OCI-LY7 (cell line): Measurements from ENCODE around the gene HSPB6. TPM values are rescaled to one million over a fixed set of nuclear protein-coding genes. Genes with fewer than 3 reads are reported as not detected.

Experiments used
- Bru-seq: library from RNA; stranded (reverse); fragments of 400-500 nt; gene quantifications from one replicate; lab custom pipeline; 2021; lab: Mats Ljungman, UMichigan
- BruChase-seq, 2 experiments: library from RNA; stranded (reverse); fragments of 400-500 nt; gene quantifications; one replicate each; lab custom pipeline; 2021; lab: Mats Ljungman, UMichigan
- BruUV-seq: library from RNA; stranded (reverse); fragments of 400-500 nt; replicated peaks from 2 replicates; lab custom pipeline; 2021; lab: Mats Ljungman, UMichigan
- CTCF ChIA-PET: fragments of 300-600 bp; sonication (Branson Sonifier 250); formaldehyde crosslinking; loops from one replicate; lab custom pipeline; 2022; ENCODE audit warnings: antibody characterized with exemption; ENCODE audit not compliant: unreplicated experiment; lab: Charles Lee
- POLR2A ChIA-PET: fragments of 300-600 bp; sonication (Branson Sonifier 250); formaldehyde crosslinking; loops from one replicate; lab custom pipeline; 2022; ENCODE audit warnings: antibody characterized with exemption; lab: Charles Lee
- DNase-seq: peaks from one replicate; pipeline ENCODE4 v3.0.0-alpha.2; 2015; ENCODE audit warnings: low spot score
- H2AFZ ChIP-seq: fragments of 200-600 bp; sonication (generic), shearing (Covaris generic); 2 replicates; pipeline ENCODE4 v1.6.1; 2014; ENCODE audit warnings: mild to moderate bottlenecking, antibody characterized with exemption, low read length, moderate library complexity
- H3K27ac ChIP-seq: fragments of 200-600 bp; sonication (generic); 2 replicates; pipeline ENCODE4 v1.5.1; 2014; ENCODE audit warnings: mixed run types, low read depth, mild to moderate bottlenecking, moderate library complexity, low read length, inconsistent platforms; ENCODE audit not compliant: poor library complexity, severe bottlenecking
- H3K36me3 ChIP-seq: fragments of 200-600 bp; sonication (generic); 2 replicates; pipeline ENCODE4 v1.6.1; 2014; ENCODE audit warnings: mild to moderate bottlenecking, antibody characterized with exemption, low read length, moderate library complexity, mixed read lengths; ENCODE audit not compliant: insufficient read depth
- H3K4me1 ChIP-seq: fragments of 200-600 bp; sonication (generic); 2 replicates; pipeline ENCODE4 v1.5.1; 2014; ENCODE audit warnings: mild to moderate bottlenecking, low read length; ENCODE audit not compliant: insufficient read depth, poor library complexity, severe bottlenecking
- H3K4me2 ChIP-seq: fragments of 200-600 bp; sonication (generic); 2 replicates; pipeline ENCODE4 v1.6.1; 2014; ENCODE audit warnings: mild to moderate bottlenecking, low read length
- H3K4me3 ChIP-seq: fragments of 200-600 bp; sonication (generic); 2 replicates; pipeline ENCODE4 v1.5.1; 2014; ENCODE audit warnings: mild to moderate bottlenecking, low read depth, low read length; ENCODE audit not compliant: poor library complexity, severe bottlenecking
- H3K79me2 ChIP-seq: fragments of 200-600 bp; sonication (generic); 2 replicates; pipeline ENCODE4 v1.6.1; 2016; ENCODE audit warnings: low read depth, mild to moderate bottlenecking, low read length, moderate library complexity, mixed read lengths; ENCODE audit not compliant: insufficient read depth
- H3K9me2 ChIP-seq: fragments of 200-600 bp; sonication (generic); 2 replicates; pipeline ENCODE4 v1.6.1; 2016; ENCODE audit warnings: mild to moderate bottlenecking, low read length, mixed read lengths; ENCODE audit not compliant: insufficient read depth
- H3K9me3 ChIP-seq: fragments of 200-600 bp; sonication (generic); 2 replicates; pipeline ENCODE4 v1.6.1; 2014; ENCODE audit warnings: mild to moderate bottlenecking, mixed run types, low read length, mixed read lengths
- H4K20me1 ChIP-seq: fragments of 200-600 bp; sonication (generic); 2 replicates; pipeline ENCODE4 v1.6.1; 2014; ENCODE audit warnings: mild to moderate bottlenecking, antibody characterized with exemption, low read length, moderate library complexity, mixed read lengths; ENCODE audit not compliant: insufficient read depth
- EZH2phosphoT487 ChIP-seq: fragments of 200-600 bp; sonication (generic); IDR thresholded peaks from 2 replicates; pipeline ENCODE4 v1.6.1; 2018; ENCODE audit warnings: low read depth, borderline replicate concordance, mild to moderate bottlenecking, mixed run types, antibody characterized with exemption, low read length, moderate library complexity, mixed read lengths
- intact Hi-C: fragments of 100-400 bp; cut with micrococcal nuclease; formaldehyde crosslinking; loops from one replicate; pipeline ENCODE4 v1.10.0; 2022; ENCODE audit not compliant: unreplicated experiment
- long read RNA-seq: library from polyadenylated mRNA; stranded (forward); transcript quantifications from one replicate; pipeline ENCODE4 v2.0.0, GENCODE V29; 2022
- total RNA-seq, 2 experiments: library from RNA; depleted of rRNA in 1 of 2; stranded (reverse); fragments of >200 nt in 1 of 2; shearing (Covaris generic) in 1 of 2; gene quantifications; 2 replicates each; pipeline ENCODE4 v1.2.3, GENCODE V29; 2014 to 2022
- TF ChIP-seq, protein P1 (sequence below): fragments of 200-600 bp; sonication (generic); conservative IDR thresholded peaks from 2 replicates; pipeline ENCODE4 v1.5.1; 2014; ENCODE audit warnings: mild to moderate bottlenecking, antibody characterized with exemption, low read length, moderate library complexity, mixed read lengths

Gene HSPB6, protein sequence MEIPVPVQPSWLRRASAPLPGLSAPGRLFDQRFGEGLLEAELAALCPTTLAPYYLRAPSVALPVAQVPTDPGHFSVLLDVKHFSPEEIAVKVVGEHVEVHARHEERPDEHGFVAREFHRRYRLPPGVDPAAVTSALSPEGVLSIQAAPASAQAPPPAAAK
- total RNA-seq (2014; rRNA removed; shearing (Covaris generic)) (not detected in 2 replicates), total RNA-seq (2022) (1.7 and 1.8 TPM in 2 replicates), Bru-seq, nascent RNA (percentile 30 among the genes with signal in this experiment), BruChase-seq, experiment 1, labeled RNA remaining after a 6-hour chase (percentile 33 among the genes with signal in this experiment), BruChase-seq, experiment 2, labeled RNA remaining after a 2-hour chase (percentile 27 among the genes with signal in this experiment)
- long read RNA-seq, partial matches to known transcripts = 0 of 1 reads
- long read RNA-seq, other reads (novel, unspliced or antisense) = 1 of 1 reads

DNA sequence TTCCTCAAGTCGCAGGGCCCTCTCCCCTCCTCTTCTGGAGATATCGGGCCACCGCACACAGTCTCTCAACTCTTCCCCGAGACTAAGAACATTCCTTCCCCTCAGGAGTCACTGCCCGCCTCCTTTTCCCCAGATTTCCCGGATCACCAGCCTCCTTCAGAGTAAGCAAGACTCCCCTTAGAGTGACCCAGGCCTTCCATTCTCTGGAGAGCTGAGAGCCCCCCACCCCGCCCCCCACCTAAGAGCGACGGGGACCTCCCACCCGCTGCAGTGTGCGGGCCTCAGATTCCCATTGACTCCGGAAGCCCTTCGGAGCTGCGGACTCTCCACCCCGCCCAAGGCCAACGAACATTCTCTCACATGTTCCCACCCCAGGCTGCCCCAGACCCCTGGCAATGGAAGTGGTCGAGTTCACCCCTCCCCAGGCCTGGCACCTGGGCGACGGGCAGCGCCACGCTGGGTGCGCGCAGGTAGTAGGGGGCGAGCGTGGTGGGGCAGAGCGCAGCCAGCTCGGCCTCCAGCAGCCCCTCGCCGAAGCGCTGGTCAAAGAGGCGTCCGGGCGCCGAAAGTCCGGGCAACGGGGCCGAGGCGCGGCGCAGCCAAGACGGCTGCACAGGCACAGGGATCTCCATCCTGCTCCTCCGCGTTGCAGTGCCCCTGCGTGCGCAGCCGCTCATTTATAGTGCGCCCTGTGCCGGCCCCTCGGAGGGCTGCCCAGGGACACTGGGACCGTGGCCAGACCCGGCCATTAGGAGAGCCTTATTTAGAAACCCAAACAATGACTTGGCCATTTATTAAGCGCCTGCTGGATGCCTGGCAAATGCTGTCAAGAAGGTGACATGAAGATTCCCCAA, at the start of gene HSPB6:
Gene HSPB6 (minus strand): TSS at position 653 of the 854 bp plus-strand sequence. CDS start 21 bp downstream, at position 632.
- no TSS peak for BruUV-seq
- Histone ChIP-seq H3K4me1 (peaks cover 21% of the 10 kb centered on the region), H3K9me2 (no peaks in the 10 kb centered on the region), H3K79me2 (peaks cover 13% of the 10 kb centered on the region; the same call in 1 of the 2 replicates), H3K9me3 (0 out of 2 replicates have a peak, but pooled peaks cover 8% of the 10 kb centered on the region), H4K20me1 (no peaks in the 10 kb centered on the region), H3K4me3 (peak within 1 kb of the TSS; percentile 96), H3K4me2 (peak within 1 kb of the TSS; percentile 66), H3K27ac (peak within 1 kb of the TSS; percentile 59), H2AFZ (peak within 1 kb of the TSS; percentile 12; the same call in 1 of the 2 replicates), H3K36me3 (peaks cover 22% of the 10 kb centered on the region)
- no peak for DNase-seq
- POLR2A ChIA-PET = no interaction called here
- CTCF ChIA-PET = no interaction called here
- intact Hi-C loops = loop anchor here (1.0 to 5.0 kb wide), 3 partner anchors 8 to 146 kb away; partner anchors contain the start of genes HCST, KMT2B, LIN37 and NFKBID
- no peak for TF ChIP-seq EZH2phosphoT487
- TF ChIP-seq, protein P1, sequence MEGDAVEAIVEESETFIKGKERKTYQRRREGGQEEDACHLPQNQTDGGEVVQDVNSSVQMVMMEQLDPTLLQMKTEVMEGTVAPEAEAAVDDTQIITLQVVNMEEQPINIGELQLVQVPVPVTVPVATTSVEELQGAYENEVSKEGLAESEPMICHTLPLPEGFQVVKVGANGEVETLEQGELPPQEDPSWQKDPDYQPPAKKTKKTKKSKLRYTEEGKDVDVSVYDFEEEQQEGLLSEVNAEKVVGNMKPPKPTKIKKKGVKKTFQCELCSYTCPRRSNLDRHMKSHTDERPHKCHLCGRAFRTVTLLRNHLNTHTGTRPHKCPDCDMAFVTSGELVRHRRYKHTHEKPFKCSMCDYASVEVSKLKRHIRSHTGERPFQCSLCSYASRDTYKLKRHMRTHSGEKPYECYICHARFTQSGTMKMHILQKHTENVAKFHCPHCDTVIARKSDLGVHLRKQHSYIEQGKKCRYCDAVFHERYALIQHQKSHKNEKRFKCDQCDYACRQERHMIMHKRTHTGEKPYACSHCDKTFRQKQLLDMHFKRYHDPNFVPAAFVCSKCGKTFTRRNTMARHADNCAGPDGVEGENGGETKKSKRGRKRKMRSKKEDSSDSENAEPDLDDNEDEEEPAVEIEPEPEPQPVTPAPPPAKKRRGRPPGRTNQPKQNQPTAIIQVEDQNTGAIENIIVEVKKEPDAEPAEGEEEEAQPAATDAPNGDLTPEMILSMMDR = no peak

DNA sequence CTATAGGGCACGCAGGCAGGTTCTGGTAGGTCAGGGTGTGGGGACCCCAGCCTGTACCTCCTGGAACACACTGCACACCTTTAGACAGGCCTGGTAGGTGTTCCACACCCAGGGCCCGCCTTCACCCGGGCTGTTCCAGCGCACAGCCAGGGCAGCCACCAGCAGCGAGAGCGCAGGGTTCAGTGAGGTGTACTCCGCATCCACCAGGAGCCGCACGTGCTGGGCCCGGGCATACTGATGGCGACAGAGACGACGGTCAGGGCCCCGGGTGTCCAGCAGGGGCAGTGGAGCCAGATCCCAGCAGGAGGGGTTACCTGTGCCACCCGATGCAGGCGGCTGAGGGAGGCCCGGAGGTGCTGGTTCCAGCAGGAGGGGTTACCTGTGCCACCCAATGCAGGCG, 49.8 kb upstream of the HSPB6 start:
- Histone ChIP-seq H3K4me1 (no peaks in the 10 kb centered on the region), H4K20me1 (no peaks in the 10 kb centered on the region), H3K4me2 (no peak overlapping the region), H3K9me3 (no peaks in the 10 kb centered on the region), H3K36me3 (no peaks in the 10 kb centered on the region), H3K27ac (no peak overlapping the region), H3K79me2 (no peaks in the 10 kb centered on the region), H3K9me2 (no peaks in the 10 kb centered on the region), H2AFZ (no peak overlapping the region), H3K4me3 (no peak overlapping the region)
- CTCF ChIA-PET = no interaction called here
- TF ChIP-seq, protein P1 = no peak
- no peak for TF ChIP-seq EZH2phosphoT487
- intact Hi-C loops = no loop called here
- BruUV-seq = no TSS peak
- no peak for DNase-seq
- POLR2A ChIA-PET = no interaction called here
